Measurements from ENCODE around the gene ZFPM1.

The ZFPM1 gene

DNA sequence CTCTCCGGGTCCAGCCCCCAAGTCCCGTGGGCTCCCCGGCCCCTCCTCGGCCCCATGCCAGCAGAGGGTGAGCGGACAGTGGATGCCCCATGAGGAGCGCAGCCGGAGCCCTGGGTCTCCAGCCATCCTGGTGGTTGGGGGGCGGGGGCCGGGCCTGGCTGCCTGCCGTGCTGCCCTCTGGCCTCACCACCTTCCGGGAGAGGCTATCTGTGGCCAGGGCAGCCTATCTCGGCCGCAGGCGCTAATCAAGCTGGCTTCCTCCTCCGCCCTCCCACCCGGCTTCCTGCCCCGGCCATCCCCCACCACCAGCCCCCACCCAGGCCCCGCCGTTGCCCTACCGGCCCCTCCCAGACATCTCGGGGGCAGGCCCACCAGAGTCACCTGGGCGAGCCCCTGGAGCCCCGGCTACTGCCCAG, 46.8 kb downstream of the ZFPM1 start:
- DNase-seq (ENCODE audit: low read depth), result no peak

GRCh38 chr16:88500255-88500661, 47.2 kb downstream of the ZFPM1 start:
- no peak for DNase-seq (ENCODE audit: low read depth)

DNA sequence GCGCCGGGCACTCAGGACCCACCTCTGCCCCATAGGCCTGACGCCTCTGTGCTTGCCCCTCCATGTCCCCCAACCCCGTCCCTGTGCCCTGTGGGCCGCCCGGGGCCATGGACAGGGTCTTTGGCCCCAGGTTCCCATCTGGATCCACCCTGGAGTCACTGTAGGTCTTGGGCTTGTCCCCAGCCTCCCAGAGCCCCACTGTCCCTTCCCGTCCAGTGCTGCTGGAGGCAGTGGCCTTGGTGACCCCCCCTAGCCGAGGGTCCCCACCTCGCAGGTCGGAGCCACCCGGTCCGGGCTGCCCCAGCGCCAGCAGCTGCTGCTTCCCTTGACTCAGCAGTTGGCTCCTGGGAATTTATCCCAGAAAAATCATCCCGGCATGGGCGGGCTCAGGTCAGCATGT, 49.3 kb downstream of the ZFPM1 start:
- no peak for DNase-seq (ENCODE audit: low read depth)

- DNase-seq (ENCODE audit: low read depth), result no peak
Measured at GRCh38 chr16:88502776-88503280, 49.7 kb downstream of the ZFPM1 start.

- DNase-seq (ENCODE audit: low read depth), result no peak
Measured at GRCh38 chr16:88503374-88503770, 50.3 kb downstream of the ZFPM1 start.

DNA sequence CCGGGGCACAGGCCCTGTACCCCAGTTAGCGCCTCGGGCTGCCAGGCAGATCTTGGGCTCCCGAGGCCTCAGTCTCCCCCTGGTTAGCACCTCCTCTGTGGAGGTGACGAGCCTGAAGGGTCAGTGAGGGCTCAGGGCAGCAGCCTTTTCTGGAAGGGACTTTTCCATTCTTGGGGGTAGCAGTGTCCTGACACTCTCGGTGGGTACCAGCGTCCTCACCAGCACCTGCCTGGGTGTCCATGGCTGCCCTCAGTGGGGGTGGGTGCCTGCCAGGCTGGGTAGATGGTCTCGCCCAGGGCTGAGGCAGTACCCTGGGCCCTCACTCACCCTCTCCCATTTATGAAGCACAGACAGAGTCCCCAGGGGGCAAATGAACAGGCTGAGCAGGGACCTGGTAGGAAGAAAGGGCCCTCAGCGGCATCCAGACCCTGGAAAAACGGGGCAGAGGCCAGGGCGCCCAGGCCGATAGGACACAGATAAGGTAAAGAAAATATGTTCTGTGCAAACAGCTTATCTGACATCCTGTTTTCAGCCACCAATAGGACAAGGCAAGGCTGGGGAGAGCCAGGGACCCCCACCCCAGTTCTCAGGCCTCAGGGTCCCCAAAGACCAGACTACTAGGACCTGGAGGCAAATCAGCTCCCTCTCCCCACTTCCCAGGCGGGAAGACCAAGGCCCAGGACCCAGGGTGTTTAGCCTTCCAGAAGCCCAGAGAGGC, 50.9 kb downstream of the ZFPM1 start:
- no peak for DNase-seq (ENCODE audit: low read depth)

GRCh38 chr16:88504489-88505404, 51.7 kb downstream of the ZFPM1 start:
- no peak for DNase-seq (ENCODE audit: low read depth)

GRCh38 chr16:88505405-88506082, 52.5 kb downstream of the ZFPM1 start:
- no peak for DNase-seq (ENCODE audit: low read depth)

GRCh38 chr16:88506723-88507122, 53.6 kb downstream of the ZFPM1 start:
- no peak for DNase-seq (ENCODE audit: low read depth)

- DNase-seq (ENCODE audit: low read depth), result no peak
Measured at GRCh38 chr16:88507231-88507743, 54.2 kb downstream of the ZFPM1 start.

DNA sequence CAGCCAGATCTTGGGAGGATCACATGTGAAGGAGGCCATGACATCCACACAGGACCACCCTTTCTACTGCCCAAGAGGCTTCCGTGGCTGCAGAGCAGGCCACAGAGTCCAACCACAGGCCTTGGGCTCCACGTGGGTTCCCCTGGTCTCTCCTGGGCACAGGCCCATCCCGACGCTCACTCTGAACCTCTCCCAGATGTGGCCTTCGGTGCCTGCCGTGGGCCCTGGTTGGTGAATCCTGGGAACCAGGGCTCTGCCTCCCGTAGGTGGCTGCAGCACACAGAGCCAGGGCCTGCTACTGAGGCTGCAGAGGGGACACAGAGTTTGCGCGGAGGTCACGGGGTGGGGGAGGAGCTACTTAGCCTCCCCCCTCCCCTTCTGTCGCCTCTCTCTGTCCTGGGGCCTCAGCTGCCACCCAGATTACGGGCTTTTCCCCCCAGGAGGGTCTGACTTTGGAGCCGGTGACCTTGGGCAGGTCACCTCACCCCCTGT, 55.3 kb downstream of the ZFPM1 start:
- DNase-seq (ENCODE audit: low read depth), result no peak

- no peak for DNase-seq (ENCODE audit: low read depth)
Measured at GRCh38 chr16:88508868-88509748, 56.0 kb downstream of the ZFPM1 start.

- no peak for DNase-seq (ENCODE audit: low read depth)
Measured at GRCh38 chr16:88509749-88510069, 56.6 kb downstream of the ZFPM1 start.

DNA sequence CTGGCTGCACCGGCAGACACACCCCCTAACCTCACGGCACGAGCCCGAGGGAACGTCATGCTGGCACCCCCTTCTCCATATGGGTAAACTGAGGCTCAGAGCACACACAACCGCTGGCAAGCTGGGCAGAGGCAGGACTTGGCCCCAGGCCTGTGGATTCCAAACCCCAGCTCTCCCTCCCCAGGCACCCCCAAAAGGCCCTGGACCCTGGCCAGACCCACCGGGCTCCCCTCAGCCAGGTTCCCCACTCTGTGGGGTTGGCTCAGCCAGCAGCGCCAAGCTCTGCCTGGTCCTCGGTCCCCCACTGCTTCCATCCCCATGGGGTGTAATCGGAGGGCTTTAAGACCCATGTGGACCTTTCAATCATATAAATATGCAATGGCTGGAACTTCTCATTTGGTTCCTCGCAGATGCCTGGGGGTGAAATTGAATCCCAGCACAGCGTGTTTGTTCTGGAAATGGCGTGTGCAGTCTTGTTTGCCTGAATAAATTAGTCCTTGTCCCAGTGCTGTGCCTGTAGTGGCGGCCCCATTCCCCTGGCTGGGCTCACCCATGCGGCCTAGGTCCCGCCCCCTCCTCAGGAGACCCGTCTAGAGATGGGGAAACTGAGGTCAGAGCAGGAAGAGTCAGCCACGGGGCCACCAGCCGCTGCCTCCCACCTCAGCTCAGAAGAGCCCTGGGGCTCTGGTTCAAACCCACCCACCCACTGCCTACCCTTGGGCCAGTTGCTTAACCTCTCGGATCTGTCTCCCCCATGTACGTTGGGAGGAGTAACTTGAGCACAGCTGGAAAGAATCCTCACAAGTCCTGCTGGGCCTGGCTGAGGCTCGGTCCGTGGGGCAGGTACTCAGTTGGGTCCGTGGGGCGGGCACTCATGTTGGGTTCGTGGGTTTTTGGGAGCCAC, 57.3 kb downstream of the ZFPM1 start:
- no peak for DNase-seq (ENCODE audit: low read depth)

- no peak for DNase-seq (ENCODE audit: low read depth)
Measured at GRCh38 chr16:88511060-88511459, 58.0 kb downstream of the ZFPM1 start.

DNA sequence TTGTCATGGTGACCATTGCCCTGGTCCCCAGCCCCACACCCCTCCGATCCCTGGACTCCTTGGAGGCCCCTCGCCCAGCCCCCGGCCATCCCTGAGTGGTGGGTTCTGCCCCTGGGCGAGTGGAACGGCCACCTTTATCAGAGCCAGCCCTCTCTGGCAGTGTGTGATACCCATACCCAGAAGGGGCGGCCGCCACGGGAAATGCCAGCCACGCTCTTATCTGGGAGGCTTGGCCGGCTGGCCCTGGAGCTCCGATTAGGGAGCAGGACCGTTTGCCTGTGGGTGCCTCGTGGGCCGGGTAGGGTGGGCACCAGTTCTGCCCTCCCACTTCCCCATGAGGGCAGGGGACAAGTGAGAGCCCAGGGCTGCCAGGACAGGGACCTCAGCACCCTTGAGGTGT, 58.8 kb downstream of the ZFPM1 start:
- DNase-seq (ENCODE audit: low read depth), result no peak

DNA sequence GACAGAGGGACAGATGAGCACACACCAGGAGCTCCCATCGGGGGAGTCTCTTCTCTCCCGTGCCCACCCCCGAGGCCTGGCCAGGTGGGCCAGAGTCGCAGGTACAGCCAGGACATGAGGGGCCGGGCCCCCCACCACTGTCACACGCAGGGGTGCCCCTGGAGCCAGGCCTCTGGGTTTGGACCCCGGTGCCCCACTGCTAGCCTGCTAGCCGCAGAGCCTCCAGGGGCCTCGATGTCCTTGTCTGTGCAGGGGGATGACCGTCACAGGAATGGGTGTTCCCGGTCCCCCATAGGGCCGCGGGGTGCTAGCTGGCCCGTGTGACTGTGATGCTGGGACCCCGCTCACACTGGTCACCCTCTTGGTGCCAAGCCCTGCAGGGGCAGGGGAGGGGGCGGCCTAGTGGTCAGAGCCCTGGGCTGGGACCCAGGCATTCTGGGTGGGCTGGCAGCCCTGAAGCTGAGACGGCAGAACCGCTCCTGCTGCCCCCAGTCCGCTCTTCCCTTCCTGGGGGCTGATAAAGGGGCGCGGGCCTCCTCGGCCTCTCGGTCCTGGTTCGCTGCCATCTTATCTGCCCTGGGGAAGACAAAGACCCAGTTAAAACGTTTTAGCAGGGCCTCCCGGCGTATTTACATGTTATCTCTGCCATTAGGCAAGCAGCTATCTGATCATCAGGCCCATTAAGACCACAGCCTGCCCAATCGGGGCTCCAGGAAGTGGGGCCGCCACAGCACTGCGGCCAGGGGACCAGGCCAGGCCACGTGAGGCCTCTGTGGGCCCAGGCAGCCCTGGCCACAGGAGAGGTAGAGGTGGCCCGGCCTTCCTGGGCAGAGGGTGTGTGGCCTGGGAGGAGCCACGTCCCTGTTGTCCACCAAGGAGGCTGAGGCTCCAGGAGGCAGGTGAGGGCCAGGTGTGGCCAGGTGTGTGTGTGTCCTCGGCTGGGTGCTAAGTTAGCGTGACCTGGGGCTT, 59.9 kb downstream of the ZFPM1 start:
- DNase-seq (ENCODE audit: low read depth), result no peak

DNA sequence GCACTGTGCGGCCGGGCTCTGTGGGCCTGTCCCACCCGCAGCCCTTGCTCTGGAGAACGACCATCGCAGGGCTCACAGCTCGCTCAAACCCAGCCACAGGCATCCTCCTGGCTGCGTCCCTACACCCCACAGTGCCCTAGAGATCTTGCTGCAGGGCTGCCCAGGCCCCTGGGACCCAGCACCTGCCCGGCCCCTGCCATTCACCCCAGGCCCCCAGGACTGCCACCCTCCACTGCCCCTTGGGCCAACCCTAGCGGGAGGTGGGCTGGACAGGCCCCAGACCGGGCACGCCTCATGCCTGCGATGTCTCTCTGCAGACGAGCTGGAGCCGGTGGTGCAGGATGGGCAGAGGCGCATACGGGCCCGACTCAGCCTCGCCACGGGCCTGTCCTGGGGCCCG, 61.0 kb downstream of the ZFPM1 start:
- no peak for DNase-seq (ENCODE audit: low read depth)

Data from fibroblast of the conjunctiva (primary cell).